DMS 273 (cell line): ENCODE measurements around the gene SMURF2.
"Not testable (repeated sequence)": the region's sequence is repeated elsewhere in the genome, so short reads cannot be mapped to it uniquely, and the experiment has no call there.

Source experiments
- DNase-seq: peaks from one replicate; lab custom pipeline; 2025; ENCODE audit not compliant: unreplicated experiment; lab: John Stamatoyannopoulos, UW

SMURF2 gene

DNA sequence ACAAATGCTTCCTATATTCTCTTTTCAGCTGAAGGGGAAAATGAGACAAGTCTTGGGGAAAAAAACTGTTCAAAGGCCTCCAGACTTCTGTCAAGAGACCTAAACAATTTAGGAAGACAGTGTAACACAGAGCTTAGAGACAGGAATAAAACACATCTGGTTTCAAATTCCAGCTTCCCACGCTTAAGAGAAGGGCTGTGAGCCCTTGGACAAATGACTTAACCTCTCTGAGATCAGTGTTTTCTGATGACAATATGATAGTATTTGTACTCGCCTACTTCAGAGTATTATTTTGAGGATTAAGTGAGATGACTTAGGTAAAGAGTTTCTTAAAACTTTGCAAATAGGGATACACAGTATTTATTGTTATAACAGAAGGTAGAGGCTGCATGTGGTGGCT is 29.5 kb downstream of the SMURF2 start:
- DNase-seq: no peak

- no peak for DNase-seq
Observed at GRCh38 chr17:64632194-64632593, 29.9 kb downstream of the SMURF2 start.

- no peak for DNase-seq
Observed at GRCh38 chr17:64630309-64631223, 31.5 kb downstream of the SMURF2 start.

- DNase-seq: no peak
Observed at GRCh38 chr17:64628641-64629040, 33.5 kb downstream of the SMURF2 start.

DNA sequence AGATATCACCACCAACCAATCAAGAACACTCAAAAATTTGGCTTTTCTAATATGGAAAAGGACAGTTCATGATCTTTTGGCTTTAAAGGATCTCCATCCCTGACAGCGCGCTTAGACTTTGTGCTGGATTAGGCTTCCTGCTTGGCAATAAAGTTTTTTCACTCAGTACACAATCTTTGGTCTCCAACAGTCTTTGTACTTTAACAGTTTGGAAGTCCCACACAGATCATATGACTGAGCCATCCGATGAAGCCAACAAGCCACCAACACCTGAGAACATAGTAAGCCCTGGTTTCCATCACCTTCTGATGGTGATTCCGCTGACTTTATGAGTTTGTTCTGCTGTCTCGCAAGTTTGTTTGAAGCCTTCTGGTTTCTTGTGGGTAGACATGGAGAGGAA is 34.3 kb downstream of the SMURF2 start:
- no peak for DNase-seq

- DNase-seq: no peak
Observed at GRCh38 chr17:64626827-64627226, 35.3 kb downstream of the SMURF2 start.

DNA sequence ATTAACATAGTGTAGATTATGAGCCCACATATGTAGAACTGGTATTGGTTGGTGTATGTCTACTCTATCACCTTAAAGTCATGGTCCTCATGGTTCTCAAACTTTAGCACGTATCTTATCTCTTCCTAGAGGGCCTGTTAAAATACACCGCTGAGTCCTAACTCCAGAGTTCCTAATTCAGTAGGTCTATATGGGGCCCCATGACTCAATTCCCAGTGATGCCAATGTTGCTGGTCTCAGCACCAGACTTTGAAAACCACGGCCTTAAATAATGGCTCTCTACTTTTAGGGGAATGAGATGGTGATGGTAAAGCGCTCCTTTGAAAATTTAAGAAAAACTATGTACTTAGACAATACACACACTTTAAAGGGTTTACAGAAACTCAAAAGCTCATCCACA is 36.6 kb downstream of the SMURF2 start:
- no peak for DNase-seq

DNA sequence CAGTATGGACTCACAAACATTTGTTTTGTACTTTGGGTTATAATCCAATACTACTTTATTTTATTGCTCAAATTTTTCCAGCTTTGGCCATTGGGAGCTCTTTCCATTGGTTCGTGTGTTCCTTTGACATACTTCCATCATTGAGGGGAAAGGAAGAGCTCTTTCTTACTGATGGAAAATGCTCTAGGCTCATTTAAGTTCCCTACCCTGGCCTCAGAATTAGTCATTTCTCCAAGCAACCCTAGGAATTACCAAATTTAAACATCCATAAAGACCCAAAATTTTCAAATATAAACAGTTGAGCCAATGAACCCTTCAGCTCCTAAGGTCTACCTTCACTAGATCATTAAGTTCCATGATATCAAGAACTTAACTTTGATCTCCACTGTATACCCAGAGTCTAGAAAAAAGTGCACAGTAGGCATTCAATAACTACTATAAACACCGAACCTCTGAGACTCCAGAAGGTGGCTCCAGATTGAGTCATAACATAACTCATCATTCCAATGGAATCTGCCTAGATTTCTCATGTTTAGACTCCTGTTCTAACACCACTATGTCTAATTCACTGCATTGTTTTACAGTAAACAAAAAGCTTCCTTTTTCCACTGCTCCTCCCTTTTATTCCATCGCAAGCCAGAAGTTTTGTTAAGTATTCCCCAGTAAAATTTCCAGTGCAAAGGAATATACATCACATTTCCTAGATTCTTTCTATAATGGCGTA is 39.0 kb downstream of the SMURF2 start:
- no peak for DNase-seq

- no peak for DNase-seq
Observed at GRCh38 chr17:64621772-64622171, 40.3 kb downstream of the SMURF2 start.

GRCh38 chr17:64618848-64619247 is 43.3 kb downstream of the SMURF2 start:
- DNase-seq: no peak

DNA sequence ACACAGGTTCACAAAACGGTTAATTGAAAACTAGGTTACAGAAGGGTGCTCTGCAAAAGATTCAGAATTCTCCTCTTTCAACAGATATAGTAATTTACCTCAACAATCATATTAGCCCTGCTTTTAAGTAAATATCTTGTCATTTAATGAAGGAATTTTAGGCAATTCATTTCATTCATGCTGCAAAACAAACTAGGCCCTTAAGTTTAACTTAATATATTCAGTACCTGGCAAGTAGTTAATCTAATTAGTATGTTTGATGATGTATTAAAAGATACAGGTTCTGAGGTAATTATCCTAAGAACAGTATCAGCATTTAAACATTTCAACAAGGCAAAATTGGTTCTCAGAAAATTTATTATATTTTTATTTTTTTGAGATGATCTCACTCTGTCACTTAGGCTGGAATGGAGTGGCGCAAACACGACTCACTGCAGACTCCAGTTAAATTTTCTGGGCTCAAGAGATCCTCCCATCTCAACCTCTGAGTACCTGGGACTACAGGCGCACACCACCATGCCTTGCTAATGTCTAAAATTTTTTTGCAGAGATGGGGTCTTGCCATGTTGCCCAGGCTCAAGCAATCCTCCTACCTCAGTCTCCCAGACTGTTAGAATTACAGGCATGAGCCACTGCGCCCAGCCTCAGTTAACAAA is 44.9 kb downstream of the SMURF2 start:
- no peak for DNase-seq

DNA sequence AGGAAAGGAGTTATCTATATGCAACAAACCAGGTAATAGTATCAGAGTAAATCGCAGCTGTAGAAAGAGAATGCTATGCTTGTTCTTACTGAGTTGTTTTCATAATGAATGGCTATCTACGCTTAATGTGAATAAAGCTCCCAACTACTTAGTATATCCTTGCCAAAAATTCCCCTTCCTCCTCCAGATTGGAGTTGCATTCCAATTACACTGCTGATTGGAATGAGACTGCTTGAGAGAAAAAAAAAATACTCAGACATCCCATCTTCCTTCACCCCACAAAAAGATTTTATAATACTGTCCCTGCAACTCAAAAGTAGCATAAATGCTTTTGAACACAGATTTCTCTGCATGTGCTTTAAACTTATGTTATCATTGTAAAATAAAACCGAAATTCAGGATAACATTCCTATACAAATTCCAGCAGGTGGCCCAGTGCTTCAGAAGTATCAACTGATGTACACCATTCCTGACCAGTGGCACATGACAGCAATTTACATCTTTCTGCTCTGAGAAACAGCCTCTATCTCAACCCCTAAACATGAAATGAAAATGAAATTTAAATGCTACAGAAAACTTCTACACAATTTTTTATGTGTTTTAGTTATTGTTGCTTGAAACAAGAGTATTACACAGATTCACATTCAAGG is 47.0 kb downstream of the SMURF2 start:
- no peak for DNase-seq

- no peak for DNase-seq
Observed at GRCh38 chr17:64614266-64615027, 47.7 kb downstream of the SMURF2 start.

- DNase-seq: no peak
Observed at GRCh38 chr17:64611369-64611768, 50.7 kb downstream of the SMURF2 start.

DNA sequence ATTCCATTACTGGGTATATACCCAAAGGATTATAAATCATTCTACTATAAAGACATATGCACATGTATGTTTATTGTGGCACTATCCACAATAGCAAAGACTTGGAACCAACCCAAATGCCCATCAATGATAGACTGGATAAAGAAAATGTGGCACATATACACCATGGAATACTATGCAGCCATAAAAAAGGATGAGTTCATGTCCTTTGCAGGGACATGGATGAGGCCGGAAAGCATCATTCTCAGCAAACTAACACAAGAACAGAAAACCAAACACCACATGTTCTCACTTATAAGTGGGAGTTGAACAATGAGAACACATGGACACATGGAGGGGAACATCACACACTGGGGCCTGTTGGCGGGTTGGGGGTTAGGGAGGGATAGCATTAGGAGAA is 51.9 kb downstream of the SMURF2 start:
- not testable (repeated sequence) for DNase-seq

DNA sequence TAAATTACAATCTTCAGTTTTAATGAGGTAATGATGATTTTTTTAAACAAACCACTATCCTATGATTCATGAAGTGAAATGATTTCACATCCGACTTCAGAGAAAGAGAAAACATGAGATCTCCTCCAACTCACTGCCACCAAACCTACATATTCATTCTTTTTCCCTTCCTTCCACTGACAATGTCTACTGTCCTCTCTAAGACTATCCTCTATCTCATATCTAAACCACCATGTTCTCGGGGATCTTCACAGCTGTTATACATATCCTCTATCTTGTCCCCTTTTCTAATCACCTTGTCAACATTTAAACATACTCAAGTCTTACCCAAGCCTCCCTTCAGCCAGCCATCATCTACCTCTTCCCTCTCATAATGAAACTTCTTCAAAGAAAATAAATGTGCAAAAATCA is 53.5 kb downstream of the SMURF2 start:
- no peak for DNase-seq

GRCh38 chr17:64607862-64608565 is 54.1 kb downstream of the SMURF2 start:
- DNase-seq: no peak

GRCh38 chr17:64604532-64604931 is 57.6 kb downstream of the SMURF2 start:
- peak; percentile 43 for DNase-seq

GRCh38 chr17:64603987-64604386 is 58.1 kb downstream of the SMURF2 start:
- DNase-seq: no peak

DNA sequence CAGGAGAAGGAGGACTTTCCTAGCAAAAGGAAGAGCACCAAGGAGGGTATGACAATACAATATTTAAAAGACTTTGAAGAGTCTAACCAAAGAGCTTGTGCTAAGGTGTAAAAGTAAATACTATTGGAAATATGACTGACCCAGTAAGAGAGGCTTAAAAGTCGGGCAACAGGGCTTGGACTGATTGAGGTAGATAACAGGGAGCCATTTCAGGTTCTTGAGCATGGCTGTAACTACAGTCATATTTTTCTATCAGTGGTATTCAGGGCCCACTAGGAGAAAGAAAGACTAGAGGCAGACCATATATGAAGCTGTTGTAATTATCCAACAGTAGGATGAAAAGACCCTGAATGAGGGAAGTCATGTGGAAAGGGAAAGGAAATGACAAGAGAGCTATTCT is 62.3 kb downstream of the SMURF2 start:
- DNase-seq: no peak
